Measurements from ENCODE around the gene SIPA1L2.
A peak's percentile ranks its signal among the peaks of the same experiment; 100 is the strongest.

The SIPA1L2 gene, protein sequence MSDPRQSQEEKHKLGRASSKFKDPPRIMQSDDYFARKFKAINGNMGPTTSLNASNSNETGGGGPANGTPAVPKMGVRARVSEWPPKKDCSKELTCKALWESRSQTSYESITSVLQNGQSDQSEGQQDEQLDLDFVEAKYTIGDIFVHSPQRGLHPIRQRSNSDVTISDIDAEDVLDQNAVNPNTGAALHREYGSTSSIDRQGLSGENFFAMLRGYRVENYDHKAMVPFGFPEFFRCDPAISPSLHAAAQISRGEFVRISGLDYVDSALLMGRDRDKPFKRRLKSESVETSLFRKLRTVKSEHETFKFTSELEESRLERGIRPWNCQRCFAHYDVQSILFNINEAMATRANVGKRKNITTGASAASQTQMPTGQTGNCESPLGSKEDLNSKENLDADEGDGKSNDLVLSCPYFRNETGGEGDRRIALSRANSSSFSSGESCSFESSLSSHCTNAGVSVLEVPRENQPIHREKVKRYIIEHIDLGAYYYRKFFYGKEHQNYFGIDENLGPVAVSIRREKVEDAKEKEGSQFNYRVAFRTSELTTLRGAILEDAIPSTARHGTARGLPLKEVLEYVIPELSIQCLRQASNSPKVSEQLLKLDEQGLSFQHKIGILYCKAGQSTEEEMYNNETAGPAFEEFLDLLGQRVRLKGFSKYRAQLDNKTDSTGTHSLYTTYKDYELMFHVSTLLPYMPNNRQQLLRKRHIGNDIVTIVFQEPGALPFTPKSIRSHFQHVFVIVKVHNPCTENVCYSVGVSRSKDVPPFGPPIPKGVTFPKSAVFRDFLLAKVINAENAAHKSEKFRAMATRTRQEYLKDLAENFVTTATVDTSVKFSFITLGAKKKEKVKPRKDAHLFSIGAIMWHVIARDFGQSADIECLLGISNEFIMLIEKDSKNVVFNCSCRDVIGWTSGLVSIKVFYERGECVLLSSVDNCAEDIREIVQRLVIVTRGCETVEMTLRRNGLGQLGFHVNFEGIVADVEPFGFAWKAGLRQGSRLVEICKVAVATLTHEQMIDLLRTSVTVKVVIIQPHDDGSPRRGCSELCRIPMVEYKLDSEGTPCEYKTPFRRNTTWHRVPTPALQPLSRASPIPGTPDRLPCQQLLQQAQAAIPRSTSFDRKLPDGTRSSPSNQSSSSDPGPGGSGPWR (N-terminal part only)

DNA sequence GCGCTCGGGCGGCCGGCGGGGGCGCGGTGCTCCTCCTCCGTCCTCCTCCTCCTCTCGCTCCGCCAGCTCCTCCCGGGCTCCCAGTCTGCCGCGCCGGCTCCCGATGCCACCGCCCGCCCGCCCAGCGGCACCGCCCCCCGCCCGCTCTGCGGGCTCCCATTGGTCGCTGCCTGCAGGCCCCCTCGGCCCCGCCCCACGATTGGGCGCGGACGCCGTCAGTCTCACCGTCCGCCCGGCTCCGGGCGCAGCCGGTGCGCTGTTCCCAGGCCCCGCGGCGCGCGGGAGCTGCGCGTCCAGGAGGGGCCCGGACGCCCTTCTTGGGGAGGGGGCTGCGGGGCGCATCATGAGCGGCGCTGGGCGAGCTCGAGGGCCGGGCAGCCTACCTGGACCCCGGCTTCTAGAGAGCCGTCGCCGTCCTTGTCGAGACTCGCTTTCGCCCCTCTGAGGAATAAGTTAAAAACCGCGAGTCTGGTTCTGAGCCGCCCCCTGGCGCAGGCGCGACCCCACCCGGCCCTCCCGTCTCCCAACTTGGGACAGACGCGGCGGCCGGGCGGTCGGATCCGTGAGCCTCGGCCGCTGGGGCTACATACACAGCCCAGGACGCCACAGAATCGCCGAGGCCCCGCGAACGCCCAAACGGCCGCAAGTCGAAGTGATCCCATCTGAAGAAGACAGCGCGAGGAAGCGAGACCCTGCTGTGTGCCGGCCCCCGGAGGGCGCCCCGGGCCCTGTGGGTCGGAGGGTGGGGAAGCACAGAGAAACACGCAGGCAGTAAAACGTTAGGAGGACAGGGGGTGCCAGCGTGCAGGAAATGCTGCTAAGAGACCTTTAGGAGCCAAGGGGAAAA, at the start of gene SIPA1L2:
Gene SIPA1L2, minus strand, starts transcription at position 87 of the 847 bp plus-strand sequence. CDS start 114,794 bp downstream, outside the sequence.
- DNase-seq (ENCODE audit: low read depth in 1 of 2, low spot score in 1 of 2): peak; percentile 96 to 100
- no peak for TF ChIP-seq JUND (IDR thresholded peaks at IDR 0.05; ENCODE audit: low read depth)
- in situ Hi-C loops (cut with HindIII; ENCODE audit: low pct_unique_long_range_greater_than_20kb, low sequenced_read_pairs): no loop called here

GRCh38 chr1:232678185-232678886, 48.4 kb upstream of the SIPA1L2 start:
- DNase-seq (ENCODE audit: low read depth in 1 of 2, low spot score in 1 of 2): peak in 1 of 2 experiments; percentile 57
- in situ Hi-C loops (cut with HindIII; ENCODE audit: low pct_unique_long_range_greater_than_20kb, low sequenced_read_pairs): no loop called here
- no peak for TF ChIP-seq JUND (IDR thresholded peaks at IDR 0.05; ENCODE audit: low read depth)

GRCh38 chr1:232676307-232676706, 46.4 kb upstream of the SIPA1L2 start:
- no peak for DNase-seq (ENCODE audit: low read depth in 1 of 2, low spot score in 1 of 2)
- TF ChIP-seq JUND (IDR thresholded peaks at IDR 0.05; ENCODE audit: low read depth): no peak
- in situ Hi-C loops (cut with HindIII; ENCODE audit: low pct_unique_long_range_greater_than_20kb, low sequenced_read_pairs): no loop called here

GRCh38 chr1:232675898-232676297, 46.0 kb upstream of the SIPA1L2 start:
- no peak for DNase-seq (ENCODE audit: low read depth in 1 of 2, low spot score in 1 of 2)
- TF ChIP-seq JUND (IDR thresholded peaks at IDR 0.05; ENCODE audit: low read depth): no peak
- in situ Hi-C loops (cut with HindIII; ENCODE audit: low pct_unique_long_range_greater_than_20kb, low sequenced_read_pairs): no loop called here

- DNase-seq (ENCODE audit: low read depth in 1 of 2, low spot score in 1 of 2): no peak
- TF ChIP-seq JUND (IDR thresholded peaks at IDR 0.05; ENCODE audit: low read depth): no peak
- in situ Hi-C loops (cut with HindIII; ENCODE audit: low pct_unique_long_range_greater_than_20kb, low sequenced_read_pairs): no loop called here
Observed at GRCh38 chr1:232675260-232675659, 45.3 kb upstream of the SIPA1L2 start.

GRCh38 chr1:232673256-232673655, 43.3 kb upstream of the SIPA1L2 start:
- no peak for DNase-seq (ENCODE audit: low read depth in 1 of 2, low spot score in 1 of 2)
- no peak for TF ChIP-seq JUND (IDR thresholded peaks at IDR 0.05; ENCODE audit: low read depth)
- in situ Hi-C loops (cut with HindIII; ENCODE audit: low pct_unique_long_range_greater_than_20kb, low sequenced_read_pairs): no loop called here

- DNase-seq (ENCODE audit: low read depth in 1 of 2, low spot score in 1 of 2): peak in 1 of 2 experiments; percentile 30
- in situ Hi-C loops (cut with HindIII; ENCODE audit: low pct_unique_long_range_greater_than_20kb, low sequenced_read_pairs): no loop called here
- TF ChIP-seq JUND (IDR thresholded peaks at IDR 0.05; ENCODE audit: low read depth): no peak
Observed at GRCh38 chr1:232669981-232670747, 40.2 kb upstream of the SIPA1L2 start.

DNA sequence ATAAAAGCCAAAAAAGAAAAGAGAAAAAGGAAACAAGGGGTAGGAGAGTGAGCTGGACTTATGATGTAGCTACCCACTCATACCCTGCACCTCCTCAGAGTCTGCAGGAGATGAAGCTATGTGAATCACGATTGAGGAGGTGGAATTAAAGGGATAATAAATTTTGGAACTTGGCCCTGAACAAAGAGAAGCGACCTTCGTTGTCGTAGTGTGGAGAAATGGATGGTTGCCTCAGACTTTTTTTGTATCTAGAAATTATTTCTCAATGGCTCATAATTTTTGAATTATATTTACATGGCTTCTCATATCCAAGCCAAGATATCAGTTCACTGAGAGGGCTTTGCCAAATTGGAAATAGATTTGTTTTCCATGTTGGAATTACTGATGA, 37.8 kb upstream of the SIPA1L2 start:
- no peak for TF ChIP-seq JUND (IDR thresholded peaks at IDR 0.05; ENCODE audit: low read depth)
- DNase-seq (ENCODE audit: low read depth in 1 of 2, low spot score in 1 of 2): no peak
- in situ Hi-C loops (cut with HindIII; ENCODE audit: low pct_unique_long_range_greater_than_20kb, low sequenced_read_pairs): no loop called here

- in situ Hi-C loops (cut with HindIII; ENCODE audit: low pct_unique_long_range_greater_than_20kb, low sequenced_read_pairs): no loop called here
- 0 out of 2 replicates have a peak, but pooled peaks have one; percentile 34 for TF ChIP-seq JUND (IDR thresholded peaks at IDR 0.05; ENCODE audit: low read depth)
- peak in 1 of 2 experiments; percentile 48 for DNase-seq (ENCODE audit: low read depth in 1 of 2, low spot score in 1 of 2)
Observed at GRCh38 chr1:232667094-232667777, 37.3 kb upstream of the SIPA1L2 start.
